Smooth muscle cell (in vitro differentiated cells): Measurements from ENCODE around the gene TFPT. TPM values are rescaled to one million over a fixed set of nuclear protein-coding genes. Genes with fewer than 3 reads are reported as not detected.

Experiments
- DNase-seq: peaks from one replicate; lab custom pipeline; 2025; ENCODE audit not compliant: unreplicated experiment; lab: John Stamatoyannopoulos, UW
- H2AFZ ChIP-seq: fragments of 200-600 bp; sonication (generic); 2 replicates; pipeline ENCODE4 v1.6.0; 2016; ENCODE audit warnings: antibody characterized with exemption, low read depth, mild to moderate bottlenecking
- H3F3A ChIP-seq: fragments of 200-600 bp; sonication (generic); 2 replicates; pipeline ENCODE4 v1.6.0; 2017; ENCODE audit warnings: antibody characterized with exemption, low read depth
- H3K27ac ChIP-seq: fragments of 200-600 bp; sonication (generic); 2 replicates; pipeline ENCODE4 v1.5.1; 2016; ENCODE audit warnings: low read depth, mild to moderate bottlenecking
- H3K27me3 ChIP-seq: fragments of 200-600 bp; sonication (generic); 2 replicates; pipeline ENCODE4 v1.6.1; 2016; ENCODE audit warnings: low read depth, mild to moderate bottlenecking
- H3K36me3 ChIP-seq: fragments of 200-600 bp; sonication (generic); 2 replicates; pipeline ENCODE4 v1.5.1; 2016; ENCODE audit warnings: low read depth
- H3K4me1 ChIP-seq: fragments of 200-600 bp; sonication (generic); 2 replicates; pipeline ENCODE4 v1.5.1; 2016; ENCODE audit warnings: low read depth
- H3K4me2 ChIP-seq: fragments of 200-600 bp; sonication (generic); 2 replicates; pipeline ENCODE4 v1.6.0; 2016; ENCODE audit warnings: mild to moderate bottlenecking
- H3K4me3 ChIP-seq: fragments of 200-600 bp; sonication (generic); 2 replicates; pipeline ENCODE4 v1.5.1; 2016; ENCODE audit warnings: mild to moderate bottlenecking
- H3K79me2 ChIP-seq: fragments of 200-600 bp; sonication (generic); 2 replicates; pipeline ENCODE4 v1.6.0; 2016; ENCODE audit warnings: low read depth, mild to moderate bottlenecking
- H3K9ac ChIP-seq: fragments of 200-600 bp; sonication (generic); 2 replicates; pipeline ENCODE4 v1.6.0; 2016; ENCODE audit warnings: low read depth
- H3K9me3 ChIP-seq: fragments of 200-600 bp; sonication (generic); replicated peaks from 2 replicates; pipeline ENCODE4 v1.5.1; 2016; ENCODE audit warnings: low read depth
- H4K20me1 ChIP-seq: fragments of 200-600 bp; sonication (generic); 2 replicates; pipeline ENCODE4 v1.6.0; 2016; ENCODE audit warnings: low read depth
- WGBS: methylation state at CpG from one replicate; pipeline ENCODE4 v1.1.7; 2016; ENCODE audit warnings: low lambda C conversion rate; 5-methylcytosine and 5-hydroxymethylcytosine counted together
- polyA plus RNA-seq: library from polyadenylated mRNA; unstranded; fragments of >200 nt; fragmentation: Nextera tagmentation; extraction: Ambion mirVana; gene quantifications from 2 replicates; pipeline ENCODE4 v1.2.1, GENCODE V29; 2016
- total RNA-seq: library from RNA; depleted of rRNA; stranded (reverse); fragments of >200 nt; gene quantifications from 2 replicates; pipeline ENCODE4 v1.2.3, GENCODE V29; 2014
- TF ChIP-seq, protein P1 (sequence below): fragments of 200-600 bp; sonication (generic); IDR thresholded peaks from 2 replicates; pipeline ENCODE4 v1.5.1; 2017; ENCODE audit warnings: borderline replicate concordance, mild to moderate bottlenecking, antibody characterized with exemption; ENCODE audit not compliant: insufficient read depth, poor library complexity, severe bottlenecking

The TFPT gene
- total and polyA plus RNA-seq, 2 experiments from 2014 or later = 17.1 to 56.0 TPM

GRCh38 chr19:54108496-54108895 is 7.0 kb downstream of the TFPT start:
- Histone ChIP-seq H4K20me1 (no peaks in the 10 kb centered on the region), H3K4me1 (no peaks in the 10 kb centered on the region), H3K27me3 (no peaks in the 10 kb centered on the region), H3K36me3 (no peaks in the 10 kb centered on the region), H3K9me3 (no peaks in the 10 kb centered on the region), H3K27ac (no peak overlapping the region), H3K4me2 (no peak overlapping the region), H2AFZ (no peak overlapping the region), H3K9ac (no peak overlapping the region), H3F3A (no peaks in the 10 kb centered on the region), H3K4me3 (no peak overlapping the region), H3K79me2 (peaks cover 12% of the 10 kb centered on the region)
- DNase-seq = no peak
- TF ChIP-seq, protein P1, sequence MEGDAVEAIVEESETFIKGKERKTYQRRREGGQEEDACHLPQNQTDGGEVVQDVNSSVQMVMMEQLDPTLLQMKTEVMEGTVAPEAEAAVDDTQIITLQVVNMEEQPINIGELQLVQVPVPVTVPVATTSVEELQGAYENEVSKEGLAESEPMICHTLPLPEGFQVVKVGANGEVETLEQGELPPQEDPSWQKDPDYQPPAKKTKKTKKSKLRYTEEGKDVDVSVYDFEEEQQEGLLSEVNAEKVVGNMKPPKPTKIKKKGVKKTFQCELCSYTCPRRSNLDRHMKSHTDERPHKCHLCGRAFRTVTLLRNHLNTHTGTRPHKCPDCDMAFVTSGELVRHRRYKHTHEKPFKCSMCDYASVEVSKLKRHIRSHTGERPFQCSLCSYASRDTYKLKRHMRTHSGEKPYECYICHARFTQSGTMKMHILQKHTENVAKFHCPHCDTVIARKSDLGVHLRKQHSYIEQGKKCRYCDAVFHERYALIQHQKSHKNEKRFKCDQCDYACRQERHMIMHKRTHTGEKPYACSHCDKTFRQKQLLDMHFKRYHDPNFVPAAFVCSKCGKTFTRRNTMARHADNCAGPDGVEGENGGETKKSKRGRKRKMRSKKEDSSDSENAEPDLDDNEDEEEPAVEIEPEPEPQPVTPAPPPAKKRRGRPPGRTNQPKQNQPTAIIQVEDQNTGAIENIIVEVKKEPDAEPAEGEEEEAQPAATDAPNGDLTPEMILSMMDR = no peak
- 95% methylated on average over 7 of the region's 7 CpGs for WGBS

- Histone ChIP-seq H3K27me3 (no peaks in the 10 kb centered on the region), H3K27ac (no peak overlapping the region), H3K36me3 (no peaks in the 10 kb centered on the region), H4K20me1 (no peaks in the 10 kb centered on the region), H3K4me2 (no peak overlapping the region), H3K79me2 (peaks cover 16% of the 10 kb centered on the region), H3K4me3 (no peak overlapping the region), H3K9me3 (no peaks in the 10 kb centered on the region), H3F3A (no peaks in the 10 kb centered on the region), H3K9ac (no peak overlapping the region), H3K4me1 (no peaks in the 10 kb centered on the region), H2AFZ (no peak overlapping the region)
- DNase-seq = no peak
- TF ChIP-seq, protein P1 = no peak
- 96% methylated on average over 19 of the region's 21 CpGs for WGBS
Observed at GRCh38 chr19:54107876-54108490, 7.5 kb downstream of the TFPT start.

- H4K20me1 ChIP-seq = no peaks in the 10 kb centered on the region
- no peak overlapping the region for H2AFZ ChIP-seq
- H3K9ac ChIP-seq = no peak overlapping the region
- H3K27me3 ChIP-seq = no peaks in the 10 kb centered on the region
- DNase-seq = no peak
- WGBS = 96% methylated on average over 15 of the region's 15 CpGs
- H3K27ac ChIP-seq = no peak overlapping the region
- no peaks in the 10 kb centered on the region for H3F3A ChIP-seq
- no peaks in the 10 kb centered on the region for H3K36me3 ChIP-seq
- H3K4me1 ChIP-seq = no peaks in the 10 kb centered on the region
- peaks cover 19% of the 10 kb centered on the region for H3K79me2 ChIP-seq
- TF ChIP-seq, protein P1 = no peak
- H3K4me2 ChIP-seq = no peak overlapping the region
- no peaks in the 10 kb centered on the region for H3K9me3 ChIP-seq
- no peak overlapping the region for H3K4me3 ChIP-seq
Observed at GRCh38 chr19:54106716-54107115, 8.7 kb downstream of the TFPT start.

GRCh38 chr19:54105796-54106195 is 9.7 kb downstream of the TFPT start:
- Histone ChIP-seq H2AFZ (no peak overlapping the region), H3K4me1 (no peaks in the 10 kb centered on the region), H3K9me3 (no peaks in the 10 kb centered on the region), H4K20me1 (no peaks in the 10 kb centered on the region), H3K4me2 (no peak overlapping the region), H3K27ac (no peak overlapping the region), H3K9ac (no peak overlapping the region), H3F3A (no peaks in the 10 kb centered on the region), H3K27me3 (no peaks in the 10 kb centered on the region), H3K36me3 (no peaks in the 10 kb centered on the region), H3K4me3 (no peak overlapping the region), H3K79me2 (peaks cover 19% of the 10 kb centered on the region)
- WGBS = 96% methylated on average over 10 of the region's 10 CpGs
- DNase-seq = no peak
- TF ChIP-seq, protein P1 = no peak
